DMS114 treated with DMSO at 0.1 percent for 48 hours (cell line): ENCODE results near the gene FBXO3.
A peak's percentile ranks its signal among the peaks of the same experiment; 100 is the strongest.

Source experiments
- DNase-seq: peaks from one replicate; lab custom pipeline; 2025; ENCODE audit not compliant: unreplicated experiment; lab: John Stamatoyannopoulos, UW

Gene FBXO3

GRCh38 chr11:33772870-33773269, 1.4 kb downstream of the FBXO3 start:
- DNase-seq, result no peak

DNA sequence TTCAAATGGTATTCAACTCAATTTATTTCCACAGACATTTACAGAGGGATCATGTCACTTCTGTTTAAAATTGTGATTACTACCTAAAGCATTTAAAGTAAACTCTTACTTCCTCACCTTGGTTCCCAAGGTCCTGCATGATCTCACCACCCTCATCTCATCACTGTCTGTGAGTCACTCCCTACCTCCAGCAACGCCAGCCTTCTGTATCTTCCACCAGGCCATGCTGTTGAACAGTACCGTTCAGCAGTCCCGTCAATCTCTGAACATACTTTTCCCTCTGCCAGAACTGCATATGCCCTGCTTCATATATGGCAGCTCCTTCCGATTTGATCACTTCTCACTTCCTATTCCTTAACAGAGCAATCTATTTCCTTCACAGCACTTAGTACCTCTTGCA, 2.0 kb downstream of the FBXO3 start:
- no peak for DNase-seq

- no peak for DNase-seq
Measured at GRCh38 chr11:33770236-33770635, 4.1 kb downstream of the FBXO3 start.

- DNase-seq, result no peak
Measured at GRCh38 chr11:33769542-33769941, 4.8 kb downstream of the FBXO3 start.

DNA sequence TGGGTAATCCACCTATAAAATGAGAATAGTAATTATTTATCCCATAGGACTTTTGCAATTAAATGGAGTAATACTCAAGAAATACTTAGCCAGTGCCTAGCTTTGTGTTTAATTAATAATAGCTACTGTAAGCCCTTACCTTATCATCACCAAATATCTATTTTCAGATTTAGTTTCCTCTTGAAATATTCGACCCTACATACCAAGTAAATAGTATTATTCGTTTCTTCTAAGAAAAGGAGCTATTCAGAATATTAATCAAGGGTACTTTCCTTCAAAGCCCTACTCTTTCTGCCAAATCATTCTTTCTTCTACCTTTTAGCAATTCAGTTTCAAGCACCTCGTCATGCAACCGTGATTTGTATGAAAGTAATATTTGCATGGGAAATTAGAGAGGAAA, 6.7 kb downstream of the FBXO3 start:
- DNase-seq, result no peak

GRCh38 chr11:33766085-33766484, 8.2 kb downstream of the FBXO3 start:
- DNase-seq, result no peak

DNA sequence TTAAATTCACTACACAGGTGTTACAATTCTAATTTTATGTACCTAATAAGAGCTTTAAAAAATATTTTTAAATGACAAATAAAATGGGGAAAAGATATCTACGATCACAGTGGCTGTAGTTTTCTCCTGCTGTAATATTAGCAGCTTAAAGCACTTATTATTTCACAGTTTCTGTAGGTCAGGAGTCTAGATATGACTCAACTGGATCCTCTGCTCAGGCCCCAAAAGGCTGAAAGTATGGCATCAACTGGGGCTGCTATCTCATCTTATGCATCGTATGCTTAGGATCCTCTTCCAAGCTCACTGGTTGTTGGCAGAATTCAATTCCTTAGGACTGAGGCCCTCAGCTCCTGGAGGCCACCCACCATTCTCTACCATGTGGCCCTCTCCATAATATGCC, 12.8 kb downstream of the FBXO3 start:
- no peak for DNase-seq

DNA sequence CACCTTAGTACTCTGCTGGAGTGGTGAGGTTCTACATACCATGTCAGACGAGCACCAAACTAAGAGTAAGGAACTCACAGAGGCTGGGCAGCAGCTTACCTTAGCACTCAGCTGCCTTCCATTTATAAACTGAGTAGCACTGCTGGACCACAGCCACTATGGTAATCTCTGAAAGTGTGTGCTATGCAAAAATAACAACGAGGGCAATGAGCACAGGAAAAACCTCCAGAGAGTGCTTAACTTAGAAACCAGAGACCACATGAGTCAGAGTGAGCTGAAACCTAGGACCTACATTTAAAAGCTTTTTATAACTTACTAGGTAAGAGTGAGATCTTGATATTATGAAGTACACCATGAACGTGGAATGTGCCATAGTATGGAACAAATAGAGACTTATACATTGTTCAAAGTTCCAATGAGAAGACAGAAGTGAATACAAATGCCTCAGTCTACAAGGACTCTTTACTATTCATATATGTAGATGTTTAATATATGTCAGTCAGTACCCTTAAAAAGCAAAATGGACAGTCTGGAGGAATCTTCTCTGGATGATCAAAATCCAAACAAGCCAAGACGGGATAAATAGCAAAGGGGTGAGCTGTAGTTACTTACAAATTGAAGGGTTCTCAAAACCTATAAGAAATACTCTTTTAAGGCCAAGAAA, 20.9 kb downstream of the FBXO3 start:
- DNase-seq, result no peak

- DNase-seq, result no peak
Measured at GRCh38 chr11:33751878-33752277, 22.4 kb downstream of the FBXO3 start.

GRCh38 chr11:33747979-33748378, 26.3 kb downstream of the FBXO3 start:
- DNase-seq, result no peak

DNA sequence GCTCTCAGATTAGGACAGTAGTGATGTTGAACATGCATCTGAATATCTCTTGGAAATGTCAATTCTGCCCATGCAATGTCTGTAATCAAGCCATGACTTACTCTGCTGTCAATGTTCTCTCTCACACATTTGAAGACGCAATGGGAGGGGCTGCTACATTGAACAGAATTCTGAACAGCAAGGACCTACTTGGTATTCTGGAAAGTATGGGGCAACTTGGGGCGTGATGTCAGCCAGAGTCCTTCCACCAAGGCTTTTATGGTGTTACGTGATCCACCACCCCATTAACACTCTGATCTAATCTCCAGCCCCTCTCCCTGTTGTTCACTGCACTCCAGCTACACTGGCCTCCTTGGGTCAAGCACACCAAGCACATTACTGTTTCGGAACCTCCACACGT, 31.0 kb downstream of the FBXO3 start:
- DNase-seq, result no peak

- peak; percentile 1 for DNase-seq
Measured at GRCh38 chr11:33742249-33742851, 32.0 kb downstream of the FBXO3 start.

GRCh38 chr11:33741806-33742205, 32.5 kb downstream of the FBXO3 start:
- no peak for DNase-seq

DNA sequence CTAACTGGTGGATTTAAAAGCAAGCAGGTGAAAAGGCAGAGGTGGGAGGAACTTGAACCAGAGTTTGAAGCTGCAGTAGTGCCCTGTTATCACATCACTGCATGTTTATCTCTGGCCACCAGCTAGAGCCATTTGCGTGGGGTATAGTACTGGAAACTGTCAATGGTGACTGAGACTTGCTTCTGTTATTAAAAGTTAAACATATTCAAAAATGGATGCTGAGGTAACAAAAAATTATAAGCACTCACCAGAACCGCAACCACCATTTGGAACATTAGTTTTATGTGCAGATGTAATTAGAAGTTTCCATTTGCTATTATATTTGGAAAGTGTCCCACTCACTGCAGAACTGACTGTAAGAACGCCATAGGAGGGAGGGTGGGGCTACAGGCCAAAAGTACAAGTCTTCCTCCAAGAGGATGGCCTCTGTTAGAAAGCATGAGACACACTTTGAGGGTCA, 36.9 kb downstream of the FBXO3 start:
- DNase-seq, result no peak

DNA sequence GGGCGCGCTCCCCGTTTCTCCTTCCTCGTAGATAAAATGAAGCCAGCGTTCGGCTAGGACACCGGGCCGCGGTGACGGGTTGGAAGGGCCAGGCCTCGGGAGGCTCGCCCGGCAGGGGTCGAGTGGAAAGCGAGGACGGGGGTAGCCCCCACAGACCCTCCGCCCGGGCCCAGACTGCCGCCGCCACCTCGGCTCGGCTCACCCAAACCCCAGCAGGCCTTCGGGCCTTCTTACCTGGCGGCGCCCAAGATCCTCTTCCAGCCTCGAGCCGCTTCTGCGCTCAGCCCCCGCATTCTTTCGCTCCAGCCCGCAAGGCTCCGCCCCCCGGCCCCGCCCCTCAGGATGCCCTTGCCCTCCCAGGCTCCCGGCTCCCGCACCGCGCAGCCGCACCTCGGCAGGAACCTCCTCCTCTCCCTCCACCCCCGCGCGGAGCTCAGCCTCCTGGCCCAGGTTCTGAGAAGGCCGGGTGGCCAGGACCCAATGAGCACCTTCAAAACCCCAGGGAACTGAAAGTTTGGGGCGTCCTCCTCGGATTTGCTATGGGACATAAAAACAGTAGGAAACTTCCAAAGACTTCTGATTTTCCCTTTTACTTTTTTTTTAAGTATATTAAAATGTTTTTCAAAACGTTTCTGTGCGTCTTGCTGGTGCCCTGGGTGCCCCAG, 38.0 kb downstream of the FBXO3 start, which contains the start of gene CD59:
Gene CD59, minus strand, starts transcription at position 276 of the 665 bp plus-strand sequence. CDS start 13,978 bp downstream, outside the sequence.
- peak; percentile 34 for DNase-seq

GRCh38 chr11:33735271-33736147, 38.8 kb downstream of the FBXO3 start:
- DNase-seq, result peak; percentile 2

DNA sequence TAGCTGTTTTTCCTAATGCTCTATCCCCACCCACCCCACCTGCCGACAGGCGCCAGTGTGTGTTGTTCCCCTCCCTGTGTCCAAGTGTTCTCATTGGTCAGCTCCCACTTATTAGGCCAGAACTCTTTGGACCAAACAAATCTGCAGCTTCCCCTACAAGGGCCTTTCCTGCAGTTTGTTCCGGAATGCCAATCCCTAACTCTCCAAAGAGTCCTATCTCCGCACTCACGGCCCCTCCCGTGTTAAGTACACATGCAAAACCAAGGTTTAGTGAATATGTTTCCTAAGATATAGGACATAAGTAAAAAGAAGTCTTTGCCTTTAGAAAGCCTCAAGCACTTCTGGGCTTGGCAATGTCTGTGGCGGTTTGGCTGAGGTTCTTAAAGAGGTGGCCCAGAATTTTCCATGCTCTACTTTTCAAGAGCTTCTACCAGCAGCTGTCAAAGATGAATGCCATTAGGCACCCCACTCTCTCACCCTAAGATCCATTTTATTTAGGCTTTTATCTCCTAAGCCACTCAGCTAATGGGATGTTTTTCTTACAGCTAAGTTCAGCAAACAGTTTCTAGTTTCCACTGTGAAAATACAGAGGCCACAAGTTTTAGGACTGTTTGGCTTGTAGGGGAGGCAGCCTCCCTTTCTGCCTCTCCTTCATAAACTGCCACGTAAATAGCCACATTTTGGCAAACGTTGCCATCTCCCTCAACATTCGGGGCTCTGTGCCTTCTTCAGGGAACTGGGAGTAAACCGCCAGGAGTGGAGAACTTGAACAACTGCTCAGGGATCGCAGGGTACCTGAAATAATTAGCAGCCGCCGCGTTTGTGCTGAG, 39.7 kb downstream of the FBXO3 start:
- no peak for DNase-seq

DNA sequence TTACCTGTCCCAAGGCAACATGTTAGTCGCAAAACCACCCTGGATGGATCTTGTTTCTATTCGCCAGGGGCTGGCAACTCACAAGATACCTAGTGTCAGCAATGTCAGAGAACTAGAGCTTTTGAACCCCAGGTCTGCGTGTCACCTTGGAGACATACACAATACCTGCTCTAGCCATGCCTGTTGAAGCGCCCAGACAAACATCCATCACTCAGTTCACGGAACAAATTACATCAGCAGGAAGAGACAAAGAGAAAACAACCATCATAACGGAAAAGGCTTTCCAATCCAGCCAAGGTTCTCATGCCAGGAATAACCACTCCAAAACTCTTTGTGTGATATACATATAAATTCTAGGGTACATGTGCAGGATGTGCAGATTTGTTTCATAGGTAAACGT, 40.3 kb downstream of the FBXO3 start:
- no peak for DNase-seq

GRCh38 chr11:33731723-33732531, 42.4 kb downstream of the FBXO3 start:
- no peak for DNase-seq

- DNase-seq, result no peak
Measured at GRCh38 chr11:33730716-33731115, 43.6 kb downstream of the FBXO3 start.
